Measurements from ENCODE around the gene SLC45A1.
"Not testable (repeated sequence)": the region's sequence is repeated elsewhere in the genome, so short reads cannot be mapped to it uniquely, and the experiment has no call there.

The SLC45A1 gene

DNA sequence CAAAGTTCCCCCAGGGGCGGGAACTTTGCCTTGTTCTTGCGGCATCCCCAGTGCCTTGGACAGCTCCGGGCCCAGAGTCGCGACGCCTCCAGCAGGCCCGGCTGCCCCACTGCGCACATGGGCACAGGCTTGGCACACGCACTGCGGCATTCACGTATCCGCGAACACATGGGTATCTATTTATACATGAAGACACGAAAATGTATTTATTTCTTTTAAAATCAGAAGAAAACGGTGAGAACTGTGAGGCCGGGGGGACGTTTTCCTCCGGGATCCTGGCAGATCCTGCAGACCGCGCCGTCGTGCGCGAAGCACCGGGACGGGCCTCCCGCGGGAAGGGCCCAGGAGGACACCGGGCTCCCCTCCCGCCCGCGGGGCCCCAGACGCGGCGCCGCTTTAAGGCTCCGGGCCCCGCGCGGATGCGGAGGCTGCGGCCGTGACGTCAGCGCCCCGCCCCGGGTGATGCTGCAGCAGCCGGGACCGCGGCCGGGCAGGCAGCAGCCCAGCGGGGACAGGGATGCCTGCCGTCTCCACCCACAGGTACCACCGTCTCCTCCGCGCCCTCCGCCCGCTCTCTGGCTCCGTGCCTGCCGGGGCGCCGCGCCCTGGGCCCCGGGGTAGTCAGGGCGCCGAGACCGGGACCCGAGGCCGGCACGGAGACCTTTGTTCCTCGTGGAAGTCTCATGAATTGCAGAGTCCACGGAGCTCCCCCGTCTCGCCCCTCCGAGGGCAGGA, at the start of gene SLC45A1:
Gene SLC45A1 (plus strand): TSS at position 468 of the 735 bp plus-strand sequence. CDS start 6,216 bp downstream, outside the sequence.
- H3K9me3 Mint-ChIP-seq = peaks cover 3% of the 10 kb centered on the region
- H3K36me3 Mint-ChIP-seq = no peaks in the 10 kb centered on the region
- peaks cover 24% of the 10 kb centered on the region for H3K4me1 Mint-ChIP-seq
- H3K27ac Mint-ChIP-seq = peak within 1 kb of the TSS; percentile 14
- H3K4me3 Mint-ChIP-seq = peak within 1 kb of the TSS; percentile 66
- ATAC-seq (peak; percentile 96), DNase-seq (ENCODE audit: low spot score in 2 of 2) (peak; percentile 82 to 86)

GRCh38 chr1:8273036-8273435, 44.9 kb upstream of the SLC45A1 start:
- H3K36me3 Mint-ChIP-seq = no peaks in the 10 kb centered on the region
- H3K4me3 Mint-ChIP-seq = no peak overlapping the region
- DNase-seq (ENCODE audit: low spot score in 2 of 2) (no peak), ATAC-seq (no peak)
- H3K9me3 Mint-ChIP-seq = no peaks in the 10 kb centered on the region
- H3K27ac Mint-ChIP-seq = no peak overlapping the region
- H3K4me1 Mint-ChIP-seq = peaks cover 9% of the 10 kb centered on the region

DNA sequence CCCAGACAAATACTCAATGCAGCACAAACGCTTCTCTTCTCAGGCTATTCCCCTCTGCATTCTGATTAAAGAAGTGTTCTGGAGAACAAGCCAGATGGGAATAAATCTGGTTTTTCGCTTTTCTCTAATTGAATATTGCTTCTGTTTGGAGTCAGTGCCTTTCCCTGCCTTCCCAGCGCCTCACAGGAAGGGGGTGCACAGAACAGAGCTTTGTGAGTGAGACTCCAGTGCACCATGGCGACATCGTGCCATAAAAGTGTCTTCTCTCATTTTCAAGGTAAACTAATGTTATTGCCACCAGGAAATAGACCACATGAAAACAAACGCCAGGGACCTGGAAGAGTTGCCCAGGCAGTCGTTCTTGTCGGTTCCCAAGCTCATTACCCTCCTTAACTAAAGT, 43.6 kb upstream of the SLC45A1 start:
- no peak overlapping the region for H3K27ac Mint-ChIP-seq
- no peaks in the 10 kb centered on the region for H3K9me3 Mint-ChIP-seq
- no peaks in the 10 kb centered on the region for H3K36me3 Mint-ChIP-seq
- ATAC-seq (no peak), DNase-seq (ENCODE audit: low spot score in 2 of 2) (no peak)
- H3K4me3 Mint-ChIP-seq = no peak overlapping the region
- H3K4me1 Mint-ChIP-seq = peaks cover 9% of the 10 kb centered on the region

DNA sequence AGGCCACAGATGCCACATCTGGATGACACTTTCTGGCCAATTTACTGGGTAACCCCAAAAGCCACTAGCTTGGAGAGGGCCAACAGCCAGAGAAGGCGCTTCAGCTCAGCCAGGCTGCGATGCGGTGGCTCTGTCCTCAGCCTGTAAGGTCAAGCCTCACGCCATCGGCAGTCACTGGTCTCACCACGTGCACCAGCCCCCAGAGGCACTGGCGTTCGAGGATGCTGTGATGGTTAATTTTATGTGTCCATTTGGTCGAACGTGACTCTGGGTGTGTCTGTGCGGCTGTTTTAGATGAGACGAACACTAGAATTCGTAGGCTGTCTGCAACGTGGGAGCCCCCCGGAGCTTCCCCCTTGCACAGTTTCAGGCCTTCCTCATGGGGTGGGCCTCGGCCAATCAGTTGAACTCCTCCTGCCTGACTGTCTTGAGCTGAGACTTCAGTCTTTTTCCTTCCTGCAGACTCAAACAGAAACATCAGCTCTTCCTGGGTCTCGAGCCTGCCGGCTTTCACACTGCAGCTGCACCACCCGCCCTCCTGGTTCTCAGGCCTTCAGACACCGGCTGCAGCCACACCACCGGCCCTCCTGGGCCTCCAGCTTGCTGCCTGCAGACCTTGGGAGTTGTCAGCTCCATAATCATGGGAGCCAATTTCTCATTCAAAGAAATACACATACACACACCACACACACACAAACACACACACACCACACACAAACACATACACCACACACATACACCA, 41.6 kb upstream of the SLC45A1 start:
- no peaks in the 10 kb centered on the region for H3K36me3 Mint-ChIP-seq
- no peak overlapping the region for H3K4me3 Mint-ChIP-seq
- H3K27ac Mint-ChIP-seq = no peak overlapping the region
- no peaks in the 10 kb centered on the region for H3K9me3 Mint-ChIP-seq
- ATAC-seq (peak; percentile 65), DNase-seq (ENCODE audit: low spot score in 2 of 2) (peak in 1 of 2 donors; percentile 55)
- H3K4me1 Mint-ChIP-seq = peaks cover 12% of the 10 kb centered on the region

DNA sequence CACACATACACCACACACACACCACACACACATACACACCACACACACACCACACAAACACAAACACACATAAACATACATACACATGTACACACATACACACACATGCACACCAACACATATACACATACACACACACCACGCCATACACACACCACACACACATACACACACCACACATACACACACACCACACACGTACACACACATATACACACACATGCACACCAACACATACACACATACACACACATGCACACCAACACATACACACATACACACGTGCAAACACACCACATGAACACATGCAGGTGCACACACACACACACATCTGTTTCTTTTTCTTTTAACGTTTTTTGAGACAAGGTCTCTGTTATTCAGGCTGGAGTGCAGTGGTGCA, 41.0 kb upstream of the SLC45A1 start:
- Mint-ChIP-seq H3K36me3 (no peaks in the 10 kb centered on the region), H3K9me3 (no peaks in the 10 kb centered on the region), H3K27ac (no peak overlapping the region), H3K4me1 (peaks cover 17% of the 10 kb centered on the region), H3K4me3 (no peak overlapping the region)
- ATAC-seq (no peak), DNase-seq (ENCODE audit: low spot score in 2 of 2) (no peak)

DNA sequence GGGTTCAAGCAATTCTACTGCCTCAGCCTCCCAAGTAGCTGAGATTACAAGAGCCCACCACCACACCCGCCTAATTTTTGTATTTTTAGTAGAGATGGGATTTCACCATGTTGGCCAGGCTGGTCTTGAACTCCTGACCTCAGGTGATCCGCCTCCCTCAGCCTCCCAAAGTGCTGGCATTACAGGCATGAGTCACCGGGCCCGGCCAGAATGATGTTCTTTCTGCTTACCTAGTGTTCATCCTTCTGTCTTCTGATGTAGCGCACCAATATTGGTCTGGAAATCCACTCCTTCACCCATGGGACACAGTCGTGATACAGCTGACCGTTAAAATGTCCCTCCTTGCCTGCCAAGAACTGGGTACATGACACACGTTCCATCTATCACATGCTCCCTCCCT, 39.2 kb upstream of the SLC45A1 start:
- not testable (repeated sequence) for H3K4me3 Mint-ChIP-seq; H3K9me3 Mint-ChIP-seq; H3K27ac Mint-ChIP-seq; ATAC-seq; H3K36me3 Mint-ChIP-seq; DNase-seq (ENCODE audit: low spot score in 2 of 2)
- H3K4me1 Mint-ChIP-seq = peaks cover 35% of the 10 kb centered on the region

DNA sequence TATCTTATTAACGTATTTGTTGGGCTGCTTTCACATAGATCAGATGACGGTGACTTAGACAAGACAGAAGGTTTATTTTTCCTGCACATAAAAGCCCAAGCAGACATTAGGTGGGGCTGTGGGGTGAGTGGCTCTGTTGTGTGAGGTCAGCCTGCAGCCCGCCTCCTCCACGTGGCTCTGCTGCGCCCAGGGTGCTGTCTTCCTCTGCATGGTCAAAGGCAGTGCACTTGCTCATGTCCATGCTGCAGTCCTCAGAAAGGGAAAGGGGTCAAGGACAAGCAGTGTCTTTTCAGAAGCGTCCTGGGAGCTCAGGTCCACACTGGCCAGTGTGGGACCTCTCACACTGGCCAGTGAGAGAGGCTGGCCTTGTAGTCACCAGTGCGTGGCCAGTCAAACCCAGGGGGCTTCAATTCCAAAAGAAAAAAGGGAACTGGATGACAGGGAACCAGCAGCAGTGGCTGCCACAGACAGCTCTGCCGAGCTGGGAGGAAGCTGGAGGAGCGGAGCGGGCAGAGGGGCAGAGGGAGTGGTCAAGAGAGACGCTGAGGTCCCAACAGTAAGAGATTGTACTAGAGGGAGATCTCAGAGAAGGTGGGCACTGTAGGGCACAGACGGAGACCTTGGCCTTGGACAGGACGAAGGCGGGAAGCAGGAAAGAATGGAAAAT, 35.9 kb upstream of the SLC45A1 start:
- H3K36me3 Mint-ChIP-seq = no peaks in the 10 kb centered on the region
- peak overlapping the region; percentile 61 for H3K4me3 Mint-ChIP-seq
- ATAC-seq = no peak
- H3K4me1 Mint-ChIP-seq = peaks cover 33% of the 10 kb centered on the region
- H3K27ac Mint-ChIP-seq = peak overlapping the region; percentile 81
- DNase-seq (ENCODE audit: low spot score in 2 of 2) = no peak
- no peaks in the 10 kb centered on the region for H3K9me3 Mint-ChIP-seq

DNA sequence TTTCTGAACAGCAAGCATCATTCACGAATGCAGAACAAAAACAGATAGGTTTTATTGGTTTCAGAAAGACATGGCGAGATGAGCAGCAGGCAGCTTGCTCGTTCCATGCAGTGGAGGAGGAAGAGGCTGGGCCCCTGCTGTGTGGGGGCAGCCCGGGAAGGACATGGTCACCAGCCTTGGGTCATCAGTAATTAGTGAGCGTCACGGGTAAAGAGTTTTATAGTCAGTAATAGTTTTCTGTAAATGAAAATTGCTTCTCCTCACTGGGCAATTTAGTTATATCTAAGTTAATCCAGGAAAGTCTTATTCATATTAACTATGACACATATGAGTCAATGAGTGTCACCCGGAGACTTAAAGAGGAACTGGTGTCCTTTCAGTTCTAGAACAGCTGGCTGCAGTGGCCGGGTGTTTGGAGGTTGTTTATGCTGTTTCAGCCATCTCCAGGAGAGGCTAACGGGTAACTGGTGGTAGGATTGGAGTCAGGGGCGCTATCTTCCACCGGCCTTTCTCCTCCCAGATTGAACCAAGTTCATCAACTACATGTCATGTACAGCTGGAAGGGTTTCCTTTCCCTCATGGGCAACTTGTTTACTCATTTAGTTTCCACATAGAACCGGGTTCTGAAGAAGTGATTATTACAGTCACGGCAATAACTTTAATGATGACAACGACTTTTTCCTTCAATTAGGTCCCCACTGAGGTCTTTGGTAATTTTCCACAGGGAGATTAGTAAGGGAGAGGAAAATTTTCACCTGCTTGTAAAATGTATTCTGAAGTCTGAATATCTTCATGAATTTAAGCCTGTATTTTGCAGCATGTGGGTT, 34.6 kb upstream of the SLC45A1 start:
- no peaks in the 10 kb centered on the region for H3K36me3 Mint-ChIP-seq
- peak; percentile 33 to 75 for DNase-seq (ENCODE audit: low spot score in 2 of 2)

GRCh38 chr1:8284127-8284526, 33.8 kb upstream of the SLC45A1 start:
- H3K36me3 Mint-ChIP-seq = no peaks in the 10 kb centered on the region
- peak overlapping the region; percentile 81 for H3K27ac Mint-ChIP-seq
- ATAC-seq = no peak
- no peaks in the 10 kb centered on the region for H3K9me3 Mint-ChIP-seq
- H3K4me3 Mint-ChIP-seq = peak overlapping the region; percentile 61
- H3K4me1 Mint-ChIP-seq = peaks cover 30% of the 10 kb centered on the region
- no peak for DNase-seq (ENCODE audit: low spot score in 2 of 2)

More for the DNA sequence above, 34.6 kb upstream of the SLC45A1 start:
- Mint-ChIP-seq H3K27ac (peak overlapping the region; percentile 81), H3K4me3 (peak overlapping the region; percentile 61), H3K4me1 (peaks cover 30% of the 10 kb centered on the region), H3K9me3 (no peaks in the 10 kb centered on the region)
- peak; percentile 96 for ATAC-seq

DNA sequence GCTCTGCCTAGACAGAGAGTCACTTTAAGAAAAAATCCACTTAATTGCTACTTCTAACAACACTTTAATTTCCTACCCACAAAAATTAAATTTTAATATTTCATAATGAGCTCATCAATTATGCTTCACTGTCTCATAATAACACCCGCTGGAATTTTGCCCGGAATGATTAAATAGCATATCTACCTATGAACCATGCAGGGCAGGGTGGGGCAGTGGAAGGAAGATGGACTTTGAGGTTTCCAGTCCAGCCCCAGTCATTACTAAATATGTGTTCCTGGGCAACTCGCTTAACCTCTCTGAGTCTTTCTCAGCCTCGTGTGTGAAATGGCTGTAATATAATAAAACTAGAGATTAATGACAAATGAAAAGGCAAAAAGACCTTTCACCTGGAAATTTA, 32.8 kb upstream of the SLC45A1 start:
- no peak for ATAC-seq

DNA sequence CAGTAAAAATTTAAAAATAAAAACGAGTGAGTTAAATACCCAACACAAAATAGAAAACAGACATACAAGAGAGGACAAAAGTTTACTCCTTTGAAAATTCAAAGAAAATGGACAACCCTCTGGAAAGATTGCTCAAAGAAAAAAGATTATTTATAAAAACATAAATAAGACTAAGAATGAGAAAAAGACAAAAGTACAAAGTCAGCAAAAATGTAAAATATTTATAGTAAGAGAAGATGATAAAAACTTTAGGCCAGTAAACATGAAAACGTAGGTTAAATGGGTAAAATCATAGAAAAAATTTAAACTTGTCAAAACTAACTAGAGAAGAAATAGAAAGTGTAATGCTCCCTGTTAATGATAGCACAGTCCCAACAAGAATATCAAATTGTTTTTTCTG, 31.9 kb upstream of the SLC45A1 start:
- Mint-ChIP-seq H3K4me3 (no peak overlapping the region), H3K4me1 (peaks cover 30% of the 10 kb centered on the region), H3K36me3 (no peaks in the 10 kb centered on the region), H3K9me3 (no peaks in the 10 kb centered on the region), H3K27ac (peak overlapping the region; percentile 11)
- DNase-seq (ENCODE audit: low spot score in 2 of 2) (no peak), ATAC-seq (no peak)

More for the DNA sequence above, 32.8 kb upstream of the SLC45A1 start:
- Mint-ChIP-seq H3K9me3 (no peaks in the 10 kb centered on the region), H3K36me3 (no peaks in the 10 kb centered on the region), H3K4me3 (no peak overlapping the region), H3K27ac (no peak overlapping the region), H3K4me1 (peaks cover 30% of the 10 kb centered on the region)
- DNase-seq (ENCODE audit: low spot score in 2 of 2) = no peak

DNA sequence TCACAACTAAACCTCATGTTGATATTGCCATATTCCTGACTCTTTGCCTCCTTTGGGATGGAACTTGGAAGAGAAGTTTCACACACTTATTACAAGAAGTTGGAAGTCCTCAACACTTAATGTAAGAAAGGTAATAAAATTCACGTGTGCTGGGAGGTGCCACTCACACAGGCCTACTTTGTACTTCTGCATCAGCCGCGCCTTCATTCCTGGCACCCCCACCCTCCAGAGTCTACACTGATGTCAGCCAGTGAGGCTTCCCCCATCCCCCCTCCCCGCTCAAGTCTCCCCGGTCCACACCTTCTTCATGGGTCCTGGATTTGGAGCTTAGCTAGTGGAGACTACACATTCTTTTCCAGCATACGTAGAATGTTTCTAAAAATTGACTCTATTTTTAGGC, 24.8 kb upstream of the SLC45A1 start:
- H3K9me3 Mint-ChIP-seq = no peaks in the 10 kb centered on the region
- H3K4me3 Mint-ChIP-seq = no peak overlapping the region
- H3K36me3 Mint-ChIP-seq = no peaks in the 10 kb centered on the region
- ATAC-seq = no peak
- no peak for DNase-seq (ENCODE audit: low spot score in 2 of 2)
- H3K4me1 Mint-ChIP-seq = no peaks in the 10 kb centered on the region
- H3K27ac Mint-ChIP-seq = no peak overlapping the region

DNA sequence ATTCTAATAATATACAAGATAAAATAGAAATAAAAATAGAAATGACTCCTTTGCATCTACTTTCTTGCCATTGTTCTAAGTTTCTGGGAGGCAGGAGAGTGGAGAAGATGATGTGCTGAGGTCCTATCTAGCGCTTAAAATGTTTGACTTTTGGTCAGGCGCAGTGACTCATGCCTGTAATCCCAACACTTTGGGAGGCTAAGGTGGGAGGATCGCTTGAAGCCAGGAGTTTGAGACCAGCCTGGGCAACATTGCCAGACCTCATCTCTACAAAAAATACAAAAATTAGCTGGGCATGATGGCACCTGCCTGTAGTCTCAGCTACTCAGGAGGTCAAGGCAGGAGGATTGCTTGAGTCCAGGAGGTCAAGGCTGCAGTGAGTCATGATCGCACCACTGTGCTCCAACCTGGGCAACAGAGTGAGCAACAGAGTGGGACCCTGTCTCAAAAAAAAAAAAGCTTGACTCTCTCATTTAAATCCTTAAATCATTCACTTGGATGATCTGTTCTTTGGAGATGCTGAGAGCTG, 24.2 kb upstream of the SLC45A1 start:
- no peaks in the 10 kb centered on the region for H3K9me3 Mint-ChIP-seq
- no peak overlapping the region for H3K27ac Mint-ChIP-seq
- H3K4me3 Mint-ChIP-seq = no peak overlapping the region
- no peaks in the 10 kb centered on the region for H3K36me3 Mint-ChIP-seq
- no peaks in the 10 kb centered on the region for H3K4me1 Mint-ChIP-seq
- no peak for ATAC-seq
- DNase-seq (ENCODE audit: low spot score in 2 of 2) = no peak

DNA sequence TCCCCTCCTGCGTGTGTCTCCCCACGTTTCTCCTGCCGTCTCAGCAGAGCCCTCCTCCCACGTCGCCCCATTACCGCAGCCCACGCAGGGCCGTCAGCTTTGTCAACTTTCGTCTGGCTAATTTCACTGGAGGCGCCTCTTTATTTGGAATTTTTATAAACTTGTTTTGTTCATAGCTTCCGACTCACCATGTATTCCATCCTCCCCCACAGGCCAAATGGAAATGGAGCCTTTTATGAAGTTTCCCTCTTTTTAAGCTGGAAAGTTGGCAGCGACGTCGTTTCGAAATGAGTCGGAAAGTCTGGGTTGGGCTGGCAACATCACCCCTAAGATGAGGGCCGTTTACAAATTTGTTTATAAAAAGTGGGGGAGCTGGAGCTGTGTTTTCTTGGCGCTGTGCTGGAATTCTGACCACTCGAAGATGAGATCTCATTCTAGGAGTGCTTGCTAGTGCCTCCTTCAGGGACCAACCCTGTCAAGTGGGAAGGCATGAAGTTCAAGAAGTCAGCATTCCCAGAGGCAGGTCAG, 23.7 kb upstream of the SLC45A1 start:
- ATAC-seq (no peak), DNase-seq (ENCODE audit: low spot score in 2 of 2) (no peak)
- H3K4me1 Mint-ChIP-seq = no peaks in the 10 kb centered on the region
- H3K27ac Mint-ChIP-seq = no peak overlapping the region
- H3K9me3 Mint-ChIP-seq = no peaks in the 10 kb centered on the region
- H3K36me3 Mint-ChIP-seq = no peaks in the 10 kb centered on the region
- H3K4me3 Mint-ChIP-seq = no peak overlapping the region
